ENCODE results near the gene MIA2. TPM values are rescaled to one million over a fixed set of nuclear protein-coding genes. Genes with fewer than 3 reads are reported as not detected.
"Not testable (repeated sequence)": the region's sequence is repeated elsewhere in the genome, so short reads cannot be mapped to it uniquely, and the experiment has no call there.

MIA2 gene
- polyA plus RNA-seq, 1 of the 3 experiments (the other 2 are of a cell fraction), result 2.6 TPM

DNA sequence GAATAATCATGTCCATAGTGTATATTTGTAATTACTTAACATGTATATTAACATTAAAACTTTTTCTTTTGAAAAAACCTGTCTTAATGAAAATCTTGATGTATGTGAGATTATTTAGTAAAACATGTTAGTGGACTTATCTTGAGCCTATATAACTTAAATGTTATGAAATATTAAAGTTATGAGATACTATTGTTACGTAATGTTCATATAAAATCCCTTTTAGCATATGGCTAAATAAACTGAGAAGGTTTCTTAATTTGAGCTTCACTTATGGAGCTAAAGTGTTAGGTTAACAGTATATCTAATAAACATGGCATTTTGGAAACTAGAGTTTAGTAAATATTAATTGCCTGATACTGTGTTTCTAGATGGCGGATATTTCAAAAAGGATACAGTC, 59.9 kb downstream of the MIA2 start:
- DNase-seq, result no peak
- POLR2A ChIA-PET, result no interaction called here

DNA sequence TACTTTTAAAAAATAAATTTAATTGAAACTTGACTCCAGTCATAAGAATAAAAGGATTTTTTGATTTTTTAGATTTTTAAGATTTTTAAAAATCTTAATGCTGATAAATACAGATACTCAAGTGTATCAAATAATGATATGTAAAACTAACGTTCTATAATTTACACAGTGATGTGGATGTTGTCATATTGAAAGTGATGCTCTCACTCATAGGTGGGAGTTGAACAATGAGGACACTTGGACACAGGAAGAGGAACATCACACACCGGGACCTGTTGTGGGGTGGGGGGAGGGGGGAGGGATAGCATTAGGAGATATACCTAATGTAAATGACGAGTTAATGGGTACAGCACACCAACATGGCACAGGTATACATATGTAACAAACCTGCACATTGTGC, 66.7 kb downstream of the MIA2 start:
- H3K4me2 ChIP-seq; H3K79me2 ChIP-seq (ENCODE audit: insufficient read depth); H3K27ac ChIP-seq (ENCODE audit: low read depth in 2 of 2, low read length in 1 of 2); H3K4me3 ChIP-seq (ENCODE audit: low read depth in 2 of 2, low read length in 1 of 2); H3K27me3 ChIP-seq (ENCODE audit: insufficient read depth); CTCF ChIA-PET; H3K36me3 ChIP-seq (replicated peaks in 1 of 2; ENCODE audit: control insufficient read depth in 1 of 2, insufficient read depth in 2 of 2, low read length in 1 of 2); DNase-seq; H3F3A ChIP-seq (replicated peaks; ENCODE audit: insufficient read depth); H3K9me3 ChIP-seq; POLR2A ChIA-PET; H3K9me2 ChIP-seq; H2AFZ ChIP-seq (ENCODE audit: low read depth); H3K4me1 ChIP-seq (ENCODE audit: control insufficient read depth in 1 of 2, insufficient read depth in 2 of 2, low read depth in 1 of 2, low read length in 1 of 2); H3K9ac ChIP-seq; H4K20me1 ChIP-seq (ENCODE audit: insufficient read depth): not testable (repeated sequence)
- WGBS (ENCODE audit: low lambda C conversion rate), result 87% methylated on average over 3 of the region's 3 CpGs

More for the DNA sequence above, 59.9 kb downstream of the MIA2 start:
- Histone ChIP-seq H3K4me2 (no peak overlapping the region), H3F3A (replicated peaks; ENCODE audit: insufficient read depth) (no peaks in the 10 kb centered on the region), H4K20me1 (ENCODE audit: insufficient read depth) (no peaks in the 10 kb centered on the region), H3K27me3 (ENCODE audit: insufficient read depth) (no peaks in the 10 kb centered on the region), H3K4me1 (ENCODE audit: control insufficient read depth in 1 of 2, insufficient read depth in 2 of 2, low read depth in 1 of 2, low read length in 1 of 2) (no peaks in the 10 kb centered on the region), H3K9me2 (no peaks in the 10 kb centered on the region), H3K79me2 (ENCODE audit: insufficient read depth) (no peaks in the 10 kb centered on the region), H2AFZ (ENCODE audit: low read depth) (no peak overlapping the region), H3K4me3 (ENCODE audit: low read depth in 2 of 2, low read length in 1 of 2) (no peak overlapping the region), H3K9me3 (no peaks in the 10 kb centered on the region), H3K9ac (no peak overlapping the region), H3K36me3 (replicated peaks in 1 of 2; ENCODE audit: control insufficient read depth in 1 of 2, insufficient read depth in 2 of 2, low read length in 1 of 2) (peaks cover 4 to 6% of the 10 kb centered on the region in 2 experiments), H3K27ac (ENCODE audit: low read depth in 2 of 2, low read length in 1 of 2) (no peak overlapping the region)
- TF ChIP-seq TAF1 (IDR thresholded peaks at IDR 0.05; ENCODE audit: borderline replicate concordance, low read depth, low read length) (no peak), MEF2A (IDR thresholded peaks at IDR 0.05; ENCODE audit: borderline replicate concordance, low read depth) (no peak), NFIC (IDR thresholded peaks at IDR 0.05; ENCODE audit: borderline replicate concordance) (no peak), TEAD4 (IDR thresholded peaks at IDR 0.05; ENCODE audit: borderline replicate concordance, insufficient read depth) (no peak), NRF1 (IDR thresholded peaks at IDR 0.05; ENCODE audit: low read depth, low read length) (no peak)
- WGBS (ENCODE audit: low lambda C conversion rate), result 100% methylated on average over 2 of the region's 2 CpGs
- CTCF ChIA-PET, result no interaction called here

DNA sequence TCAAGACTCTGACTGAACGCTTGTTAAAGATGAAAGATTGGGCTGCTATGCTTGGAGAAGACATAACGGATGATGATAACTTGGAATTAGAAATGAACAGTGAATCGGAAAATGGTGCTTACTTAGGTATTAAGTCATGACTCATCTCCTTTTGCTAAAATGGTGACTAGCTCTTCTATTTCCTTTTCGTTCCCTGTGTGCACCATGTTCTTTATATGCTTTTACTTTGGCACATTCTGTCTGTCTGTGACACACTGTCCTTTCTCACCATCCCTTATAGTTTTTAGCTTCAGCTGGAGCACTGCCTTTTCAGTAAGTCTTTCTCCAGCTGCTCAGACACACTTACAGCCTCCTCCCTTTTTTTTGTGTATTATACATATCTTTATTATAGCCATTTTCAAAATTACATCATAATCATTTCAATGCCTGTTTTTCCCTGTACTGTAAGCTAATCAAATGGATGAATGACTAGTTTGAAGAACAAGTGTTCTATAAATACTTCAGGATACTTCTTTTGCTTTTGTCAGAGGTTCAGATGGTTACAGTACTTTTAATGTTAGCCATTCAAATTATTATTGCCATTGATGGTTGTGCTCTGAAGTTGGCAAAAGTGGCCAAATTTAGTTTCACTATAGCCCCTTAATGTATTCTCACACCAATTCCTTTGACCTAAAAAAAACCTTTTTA, 68.6 kb downstream of the MIA2 start:
- H3K27ac ChIP-seq (ENCODE audit: low read depth in 2 of 2, low read length in 1 of 2), result no peak overlapping the region; a peak in 1 of 4 replicates
- no peak for TF ChIP-seq YY1 (IDR thresholded peaks at IDR 0.05; ENCODE audit: low read depth)
- TF ChIP-seq, protein P1, sequence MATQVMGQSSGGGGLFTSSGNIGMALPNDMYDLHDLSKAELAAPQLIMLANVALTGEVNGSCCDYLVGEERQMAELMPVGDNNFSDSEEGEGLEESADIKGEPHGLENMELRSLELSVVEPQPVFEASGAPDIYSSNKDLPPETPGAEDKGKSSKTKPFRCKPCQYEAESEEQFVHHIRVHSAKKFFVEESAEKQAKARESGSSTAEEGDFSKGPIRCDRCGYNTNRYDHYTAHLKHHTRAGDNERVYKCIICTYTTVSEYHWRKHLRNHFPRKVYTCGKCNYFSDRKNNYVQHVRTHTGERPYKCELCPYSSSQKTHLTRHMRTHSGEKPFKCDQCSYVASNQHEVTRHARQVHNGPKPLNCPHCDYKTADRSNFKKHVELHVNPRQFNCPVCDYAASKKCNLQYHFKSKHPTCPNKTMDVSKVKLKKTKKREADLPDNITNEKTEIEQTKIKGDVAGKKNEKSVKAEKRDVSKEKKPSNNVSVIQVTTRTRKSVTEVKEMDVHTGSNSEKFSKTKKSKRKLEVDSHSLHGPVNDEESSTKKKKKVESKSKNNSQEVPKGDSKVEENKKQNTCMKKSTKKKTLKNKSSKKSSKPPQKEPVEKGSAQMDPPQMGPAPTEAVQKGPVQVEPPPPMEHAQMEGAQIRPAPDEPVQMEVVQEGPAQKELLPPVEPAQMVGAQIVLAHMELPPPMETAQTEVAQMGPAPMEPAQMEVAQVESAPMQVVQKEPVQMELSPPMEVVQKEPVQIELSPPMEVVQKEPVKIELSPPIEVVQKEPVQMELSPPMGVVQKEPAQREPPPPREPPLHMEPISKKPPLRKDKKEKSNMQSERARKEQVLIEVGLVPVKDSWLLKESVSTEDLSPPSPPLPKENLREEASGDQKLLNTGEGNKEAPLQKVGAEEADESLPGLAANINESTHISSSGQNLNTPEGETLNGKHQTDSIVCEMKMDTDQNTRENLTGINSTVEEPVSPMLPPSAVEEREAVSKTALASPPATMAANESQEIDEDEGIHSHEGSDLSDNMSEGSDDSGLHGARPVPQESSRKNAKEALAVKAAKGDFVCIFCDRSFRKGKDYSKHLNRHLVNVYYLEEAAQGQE (IDR thresholded peaks at IDR 0.05; ENCODE audit: low read depth, low read length), result no peak
- TF ChIP-seq TEAD4 (IDR thresholded peaks at IDR 0.05; ENCODE audit: borderline replicate concordance, insufficient read depth), result no peak
- WGBS (ENCODE audit: low lambda C conversion rate), result 70% methylated on average over 4 of the region's 4 CpGs
- H3K9ac ChIP-seq, result no peak overlapping the region
- H3K4me1 ChIP-seq (ENCODE audit: control insufficient read depth in 1 of 2, insufficient read depth in 2 of 2, low read depth in 1 of 2, low read length in 1 of 2), result peaks cover 0 to 4% of the 10 kb centered on the region in 2 experiments; a peak in 1 of 4 replicates
- CTCF ChIA-PET, result no interaction called here
- no peak for DNase-seq
- peaks cover 0 to 4% of the 10 kb centered on the region in 2 experiments for H3K36me3 ChIP-seq (replicated peaks in 1 of 2; ENCODE audit: control insufficient read depth in 1 of 2, insufficient read depth in 2 of 2, low read length in 1 of 2)
- H3K9me3 ChIP-seq, result no peaks in the 10 kb centered on the region
- no peaks in the 10 kb centered on the region for H3K79me2 ChIP-seq (ENCODE audit: insufficient read depth)
- no peak overlapping the region for H2AFZ ChIP-seq (ENCODE audit: low read depth)
- no peaks in the 10 kb centered on the region for H4K20me1 ChIP-seq (ENCODE audit: insufficient read depth)
- H3K27me3 ChIP-seq (ENCODE audit: insufficient read depth), result no peaks in the 10 kb centered on the region
- no peak overlapping the region for H3K4me2 ChIP-seq
- POLR2A ChIA-PET, result no interaction called here
- no peaks in the 10 kb centered on the region for H3F3A ChIP-seq (replicated peaks; ENCODE audit: insufficient read depth)
- H3K9me2 ChIP-seq, result no peaks in the 10 kb centered on the region
- H3K4me3 ChIP-seq (ENCODE audit: low read depth in 2 of 2, low read length in 1 of 2), result no peak overlapping the region
